Smooth muscle cell (in vitro differentiated cells): Measurements from ENCODE around the gene PEX26. TPM values are rescaled to one million over a fixed set of nuclear protein-coding genes. Genes with fewer than 3 reads are reported as not detected.
A peak's percentile ranks its signal among the peaks of the same experiment; 100 is the strongest.

Experiments used
- DNase-seq: peaks from one replicate; lab custom pipeline; 2025; ENCODE audit not compliant: unreplicated experiment; lab: John Stamatoyannopoulos, UW
- H2AFZ ChIP-seq: fragments of 200-600 bp; sonication (generic); 2 replicates; pipeline ENCODE4 v1.6.0; 2016; ENCODE audit warnings: antibody characterized with exemption, low read depth, mild to moderate bottlenecking
- H3F3A ChIP-seq: fragments of 200-600 bp; sonication (generic); 2 replicates; pipeline ENCODE4 v1.6.0; 2017; ENCODE audit warnings: antibody characterized with exemption, low read depth
- H3K27ac ChIP-seq: fragments of 200-600 bp; sonication (generic); 2 replicates; pipeline ENCODE4 v1.5.1; 2016; ENCODE audit warnings: low read depth, mild to moderate bottlenecking
- H3K27me3 ChIP-seq: fragments of 200-600 bp; sonication (generic); 2 replicates; pipeline ENCODE4 v1.6.1; 2016; ENCODE audit warnings: low read depth, mild to moderate bottlenecking
- H3K36me3 ChIP-seq: fragments of 200-600 bp; sonication (generic); 2 replicates; pipeline ENCODE4 v1.5.1; 2016; ENCODE audit warnings: low read depth
- H3K4me1 ChIP-seq: fragments of 200-600 bp; sonication (generic); 2 replicates; pipeline ENCODE4 v1.5.1; 2016; ENCODE audit warnings: low read depth
- H3K4me2 ChIP-seq: fragments of 200-600 bp; sonication (generic); 2 replicates; pipeline ENCODE4 v1.6.0; 2016; ENCODE audit warnings: mild to moderate bottlenecking
- H3K4me3 ChIP-seq: fragments of 200-600 bp; sonication (generic); 2 replicates; pipeline ENCODE4 v1.5.1; 2016; ENCODE audit warnings: mild to moderate bottlenecking
- H3K79me2 ChIP-seq: fragments of 200-600 bp; sonication (generic); 2 replicates; pipeline ENCODE4 v1.6.0; 2016; ENCODE audit warnings: low read depth, mild to moderate bottlenecking
- H3K9ac ChIP-seq: fragments of 200-600 bp; sonication (generic); 2 replicates; pipeline ENCODE4 v1.6.0; 2016; ENCODE audit warnings: low read depth
- H3K9me3 ChIP-seq: fragments of 200-600 bp; sonication (generic); replicated peaks from 2 replicates; pipeline ENCODE4 v1.5.1; 2016; ENCODE audit warnings: low read depth
- H4K20me1 ChIP-seq: fragments of 200-600 bp; sonication (generic); 2 replicates; pipeline ENCODE4 v1.6.0; 2016; ENCODE audit warnings: low read depth
- CTCF ChIP-seq: fragments of 200-600 bp; sonication (generic); IDR thresholded peaks from 2 replicates; pipeline ENCODE4 v1.5.1; 2017; ENCODE audit warnings: borderline replicate concordance, mild to moderate bottlenecking, antibody characterized with exemption; ENCODE audit not compliant: insufficient read depth, poor library complexity, severe bottlenecking
- WGBS: methylation state at CpG from one replicate; pipeline ENCODE4 v1.1.7; 2016; ENCODE audit warnings: low lambda C conversion rate; 5-methylcytosine and 5-hydroxymethylcytosine counted together
- polyA plus RNA-seq: library from polyadenylated mRNA; unstranded; fragments of >200 nt; fragmentation: Nextera tagmentation; extraction: Ambion mirVana; gene quantifications from 2 replicates; pipeline ENCODE4 v1.2.1, GENCODE V29; 2016
- total RNA-seq: library from RNA; depleted of rRNA; stranded (reverse); fragments of >200 nt; gene quantifications from 2 replicates; pipeline ENCODE4 v1.2.3, GENCODE V29; 2014

PEX26 gene
- total and polyA plus RNA-seq, 2 experiments from 2014 or later, result 4.3 to 15.3 TPM

- H3K9ac ChIP-seq, result peak overlapping the region; percentile 83
- no peak for TF ChIP-seq CTCF
- peak overlapping the region; percentile 97 for H3K4me2 ChIP-seq
- H3K79me2 ChIP-seq, result peaks cover 13% of the 10 kb centered on the region
- peaks cover 4% of the 10 kb centered on the region for H3K36me3 ChIP-seq
- H3K27ac ChIP-seq, result no peak overlapping the region
- no peaks in the 10 kb centered on the region for H3K9me3 ChIP-seq
- H2AFZ ChIP-seq, result peak overlapping the region; percentile 87
- H3K4me1 ChIP-seq, result peaks cover 12% of the 10 kb centered on the region
- 12% methylated on average over 45 of the region's 45 CpGs for WGBS
- H3F3A ChIP-seq, result no peaks in the 10 kb centered on the region
- no peak for DNase-seq
- H4K20me1 ChIP-seq, result peaks cover 15% of the 10 kb centered on the region
- peak overlapping the region; percentile 66 for H3K4me3 ChIP-seq
- no peaks in the 10 kb centered on the region for H3K27me3 ChIP-seq
Measured at GRCh38 chr22:18078329-18079041, 695 bp downstream of the PEX26 start.

GRCh38 chr22:18079706-18080233, 2.0 kb downstream of the PEX26 start:
- Histone ChIP-seq H3K4me1 (peaks cover 12% of the 10 kb centered on the region), H3K27me3 (no peaks in the 10 kb centered on the region), H3K9ac (no peak overlapping the region), H4K20me1 (peaks cover 15% of the 10 kb centered on the region), H3K4me2 (no peak overlapping the region), H2AFZ (no peak overlapping the region), H3K4me3 (no peak overlapping the region), H3K36me3 (peaks cover 4% of the 10 kb centered on the region), H3K9me3 (no peaks in the 10 kb centered on the region), H3F3A (no peaks in the 10 kb centered on the region), H3K27ac (no peak overlapping the region), H3K79me2 (peaks cover 13% of the 10 kb centered on the region)
- no peak for DNase-seq
- WGBS, result 73% methylated on average over 4 of the region's 4 CpGs
- TF ChIP-seq CTCF, result no peak

DNA sequence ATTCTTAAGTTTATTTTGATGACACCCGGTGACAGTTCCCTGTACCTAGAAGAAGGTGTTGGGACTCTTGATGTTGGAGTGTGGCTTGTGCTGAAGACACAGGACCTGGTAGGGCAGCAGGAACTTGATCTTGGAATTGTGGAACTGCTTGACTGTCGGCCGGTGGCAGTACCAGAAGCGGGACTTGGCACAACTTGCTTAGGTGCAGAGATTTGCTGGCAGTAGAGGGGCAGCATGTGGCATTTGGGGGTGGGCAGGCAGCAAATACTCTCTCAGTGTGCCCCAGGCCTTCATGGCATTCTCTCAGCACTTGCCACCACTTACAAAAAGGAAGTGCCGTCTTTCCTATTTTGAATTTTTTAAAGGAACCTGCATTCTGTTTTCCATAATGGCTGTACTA, 3.6 kb downstream of the PEX26 start:
- Histone ChIP-seq H3K27me3 (no peaks in the 10 kb centered on the region), H3K9me3 (no peaks in the 10 kb centered on the region), H3F3A (no peaks in the 10 kb centered on the region), H3K4me3 (no peak overlapping the region), H3K36me3 (peaks cover 15% of the 10 kb centered on the region), H3K4me2 (no peak overlapping the region), H4K20me1 (peaks cover 15% of the 10 kb centered on the region), H3K79me2 (peaks cover 13% of the 10 kb centered on the region), H3K27ac (no peak overlapping the region), H3K4me1 (peaks cover 12% of the 10 kb centered on the region), H2AFZ (no peak overlapping the region), H3K9ac (no peak overlapping the region)
- TF ChIP-seq CTCF, result no peak
- no peak for DNase-seq
- WGBS, result 97% methylated on average over 5 of the region's 5 CpGs

DNA sequence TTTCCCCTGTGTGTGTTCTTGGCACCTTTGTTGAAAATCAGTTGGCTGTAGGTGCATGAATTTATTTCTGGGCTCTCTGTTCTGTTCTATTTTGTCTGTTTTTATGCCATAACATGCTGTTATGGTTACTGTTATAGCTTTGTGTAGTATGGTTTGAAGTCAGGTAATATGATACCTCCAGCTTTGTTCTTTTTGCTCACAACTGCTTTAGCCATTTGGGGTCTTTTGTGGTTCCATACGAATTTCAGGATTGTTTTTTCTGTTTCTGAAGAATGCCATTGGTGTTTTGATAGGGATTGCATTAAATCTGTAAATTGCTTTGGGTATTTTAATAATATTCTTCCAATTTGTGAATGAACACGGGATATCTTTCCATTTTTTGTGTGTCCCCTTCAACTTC, 4.7 kb downstream of the PEX26 start:
- peaks cover 13% of the 10 kb centered on the region for H3K79me2 ChIP-seq
- peaks cover 18% of the 10 kb centered on the region for H3K36me3 ChIP-seq
- TF ChIP-seq CTCF, result no peak
- peaks cover 15% of the 10 kb centered on the region for H4K20me1 ChIP-seq
- DNase-seq, result no peak
- H2AFZ ChIP-seq, result no peak overlapping the region
- H3K9me3 ChIP-seq, result no peaks in the 10 kb centered on the region
- H3F3A ChIP-seq, result no peaks in the 10 kb centered on the region
- H3K4me2 ChIP-seq, result no peak overlapping the region
- H3K4me1 ChIP-seq, result peaks cover 7% of the 10 kb centered on the region
- H3K27ac ChIP-seq, result no peak overlapping the region
- no peaks in the 10 kb centered on the region for H3K27me3 ChIP-seq
- H3K9ac ChIP-seq, result no peak overlapping the region
- 88% methylated on average over 2 of the region's 2 CpGs for WGBS
- no peak overlapping the region for H3K4me3 ChIP-seq
